PC-3 (cell line): Measurements from ENCODE around the gene CTCFL. TPM values are rescaled to one million over a fixed set of nuclear protein-coding genes. Genes with fewer than 3 reads are reported as not detected.

ENCODE experiments used
- ATAC-seq: fragments of 200-7000 bp; cut with Tn5 transposase; 2 replicates; pipeline ENCODE4 v1.9.1; 2020; ENCODE audit warnings: mild to moderate bottlenecking, moderate library complexity
- BruUV-seq: library from RNA; stranded (reverse); fragments of 400-500 nt; replicated peaks from 2 replicates; lab custom pipeline; 2021; lab: Mats Ljungman, UMichigan
- CTCF ChIA-PET: fragments of 300-600 bp; sonication (Branson Sonifier 250); formaldehyde crosslinking; loops from one replicate; lab custom pipeline; 2022; ENCODE audit warnings: antibody characterized with exemption; lab: Charles Lee
- POLR2A ChIA-PET: fragments of 300-600 bp; sonication (Branson Sonifier 250); formaldehyde crosslinking; loops from one replicate; lab custom pipeline; 2022; ENCODE audit warnings: antibody characterized with exemption; ENCODE audit not compliant: unreplicated experiment; lab: Charles Lee
- DNase-seq: peaks from one replicate; pipeline ENCODE4 v3.0.0-alpha.2; 2015
- H2AFZ ChIP-seq: fragments of 300-600 bp; sonication (generic); 2 replicates; pipeline ENCODE4 v1.6.0; 2016; ENCODE audit warnings: antibody characterized with exemption, low read length
- H3F3A ChIP-seq: fragments of 300-600 bp; sonication (generic); one replicate; pipeline ENCODE4 v1.6.0; 2017; ENCODE audit warnings: antibody characterized with exemption, low read length, control low read depth, mild to moderate bottlenecking; ENCODE audit not compliant: unreplicated experiment
- H3K27ac ChIP-seq: fragments of 300-600 bp; sonication (generic); 2 replicates; pipeline ENCODE4 v1.5.1; 2016; ENCODE audit warnings: mild to moderate bottlenecking, low read length
- H3K27me3 ChIP-seq: fragments of 300-600 bp; sonication (generic); 2 replicates; pipeline ENCODE4 v1.6.1; 2016; ENCODE audit warnings: low read length, mixed read lengths
- H3K36me3 ChIP-seq: fragments of 300-600 bp; sonication (generic); 2 replicates; pipeline ENCODE4 v1.6.1; 2016; ENCODE audit warnings: low read depth, mixed run types, low read length, mixed read lengths
- H3K4me1 ChIP-seq: fragments of 300-600 bp; sonication (generic); 2 replicates; pipeline ENCODE4 v1.5.1; 2016; ENCODE audit warnings: low read length; ENCODE audit not compliant: insufficient read depth
- H3K4me2 ChIP-seq: fragments of 300-600 bp; sonication (generic); 2 replicates; pipeline ENCODE4 v1.6.0; 2016; ENCODE audit warnings: low read length
- H3K4me3 ChIP-seq: fragments of 300-600 bp; sonication (generic); 2 replicates; pipeline ENCODE4 v1.5.1; 2016; ENCODE audit warnings: mild to moderate bottlenecking, low read length, mixed read lengths
- H3K79me2 ChIP-seq: fragments of 300-600 bp; sonication (generic); 2 replicates; pipeline ENCODE4 v1.6.1; 2017; ENCODE audit warnings: low read length, mixed read lengths
- H3K9ac ChIP-seq: fragments of 300-600 bp; sonication (generic); 2 replicates; pipeline ENCODE4 v1.6.0; 2016; ENCODE audit warnings: mild to moderate bottlenecking, low read length
- H3K9me2 ChIP-seq: fragments of 300-600 bp; sonication (generic); replicated peaks from 2 replicates; pipeline ENCODE4 v1.6.1; 2016; ENCODE audit warnings: mixed run types, low read length, mixed read lengths
- H3K9me3 ChIP-seq: fragments of 300-600 bp; sonication (generic); 2 replicates; pipeline ENCODE4 v1.6.1; 2016; ENCODE audit warnings: low read length, mixed read lengths
- H4K20me1 ChIP-seq: fragments of 300-600 bp; sonication (generic); 2 replicates; pipeline ENCODE4 v1.6.1; 2016; ENCODE audit warnings: low read length, mixed read lengths
- EZH2 ChIP-seq: fragments of 300-600 bp; sonication (generic); IDR thresholded peaks from one replicate; pipeline ENCODE4 v1.6.1; 2017; ENCODE audit warnings: antibody characterized with exemption, mild to moderate bottlenecking, low read length; ENCODE audit not compliant: unreplicated experiment
- EZH2phosphoT487 ChIP-seq: fragments of 300-600 bp; sonication (generic); IDR thresholded peaks from 2 replicates; pipeline ENCODE4 v1.6.1; 2018; ENCODE audit warnings: mild to moderate bottlenecking, antibody characterized with exemption, low read length, borderline replicate concordance
- intact Hi-C: fragments of 100-400 bp; cut with micrococcal nuclease; formaldehyde crosslinking; loops from 2 replicates; pipeline ENCODE4 v1.9.0; 2023
- total RNA-seq: library from RNA; depleted of rRNA; stranded (reverse); fragments of >200 nt; gene quantifications from 2 replicates; pipeline ENCODE4 v1.2.3, GENCODE V29; 2014
- TF ChIP-seq, protein P1 (sequence below): fragments of 300-600 bp; sonication (generic); conservative IDR thresholded peaks from 2 replicates; pipeline ENCODE4 v1.5.1; 2017; ENCODE audit warnings: antibody characterized with exemption, low read depth, mild to moderate bottlenecking, low read length

The CTCFL gene
- total RNA-seq, 1 experiment from 2014 or later: not detected

DNA sequence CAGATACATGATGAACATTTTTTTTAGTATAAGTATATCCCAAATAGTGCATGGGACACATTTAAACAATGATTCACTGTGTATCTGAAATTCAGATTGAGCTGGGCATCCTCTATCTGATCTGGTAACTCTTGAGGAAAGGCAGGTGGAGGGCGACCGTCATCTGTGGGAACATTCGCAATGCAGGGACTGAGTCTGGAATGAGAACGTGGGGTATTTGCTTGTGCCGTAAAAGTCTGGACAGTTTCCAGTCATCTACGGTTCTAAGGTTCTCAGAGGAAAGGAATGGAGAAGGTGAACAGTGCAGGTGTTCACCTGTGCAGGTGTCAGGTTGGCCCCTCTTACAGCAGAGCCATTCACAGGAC, 22.6 kb downstream of the CTCFL start:
- no peaks in the 10 kb centered on the region for H3K27me3 ChIP-seq
- no TSS peak for BruUV-seq
- H4K20me1 ChIP-seq: no peaks in the 10 kb centered on the region
- peaks cover 6% of the 10 kb centered on the region for H3K4me1 ChIP-seq
- H2AFZ ChIP-seq: no peak overlapping the region
- no peak for ATAC-seq
- TF ChIP-seq EZH2phosphoT487 (no peak), EZH2 (no peak)
- no peak for DNase-seq
- no peak overlapping the region for H3K9ac ChIP-seq
- ChIA-PET POLR2A (no interaction called here), CTCF (no interaction called here)
- H3F3A ChIP-seq: no peaks in the 10 kb centered on the region
- H3K36me3 ChIP-seq: no peaks in the 10 kb centered on the region
- intact Hi-C loops: no loop called here
- H3K4me3 ChIP-seq: no peak overlapping the region
- H3K79me2 ChIP-seq: no peaks in the 10 kb centered on the region
- no peaks in the 10 kb centered on the region for H3K9me3 ChIP-seq
- no peak overlapping the region for H3K4me2 ChIP-seq
- H3K27ac ChIP-seq: no peak overlapping the region
- H3K9me2 ChIP-seq: no peaks in the 10 kb centered on the region

DNA sequence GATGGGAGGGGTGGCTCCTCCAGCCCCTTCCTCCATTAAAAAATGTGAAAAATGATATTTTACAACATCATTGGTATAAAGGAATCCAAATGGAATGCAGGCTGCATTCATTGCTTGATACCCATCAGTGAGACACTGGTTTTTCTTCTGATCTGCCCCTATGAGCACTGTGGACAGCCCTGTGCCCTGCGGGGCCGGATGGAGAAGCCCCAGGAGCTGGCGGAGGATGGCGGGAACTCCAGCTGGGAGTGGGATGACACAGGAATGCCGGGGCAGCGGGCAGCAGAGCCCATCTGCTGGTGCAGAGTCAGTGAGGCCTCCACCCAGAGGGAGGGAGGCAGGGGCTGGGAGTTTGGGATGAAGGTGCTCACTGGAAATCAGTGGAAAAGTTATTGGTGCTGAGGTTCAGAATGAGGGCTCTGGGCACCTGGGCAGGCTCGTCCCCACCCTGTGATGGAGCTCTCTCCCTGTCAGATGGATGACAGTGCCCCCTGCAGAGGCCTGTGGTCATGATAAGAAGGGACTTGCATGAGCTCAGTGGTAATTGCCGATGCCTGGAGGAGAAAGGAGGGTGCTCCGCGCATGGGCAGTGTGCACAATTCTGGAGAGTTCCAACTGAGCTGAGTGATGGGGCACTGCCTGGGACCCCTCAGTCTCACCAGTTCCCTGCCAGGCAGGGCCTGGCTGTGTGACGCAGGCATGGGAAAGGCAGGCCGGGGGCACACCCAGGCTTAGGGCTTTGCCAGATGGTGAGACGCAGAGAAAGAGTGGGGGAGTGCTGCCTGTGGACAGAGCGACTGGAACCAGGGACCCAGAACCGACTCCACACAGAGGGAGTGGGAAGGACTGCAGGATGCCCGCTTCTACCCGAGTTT, 23.2 kb downstream of the CTCFL start:
- ChIA-PET POLR2A (no interaction called here), CTCF (no interaction called here)
- Histone ChIP-seq H3F3A (no peaks in the 10 kb centered on the region), H3K4me3 (no peak overlapping the region), H3K4me1 (peaks cover 6% of the 10 kb centered on the region), H3K4me2 (no peak overlapping the region), H3K36me3 (no peaks in the 10 kb centered on the region), H3K9me3 (no peaks in the 10 kb centered on the region), H2AFZ (no peak overlapping the region), H3K79me2 (no peaks in the 10 kb centered on the region), H3K9me2 (no peaks in the 10 kb centered on the region), H3K27me3 (no peaks in the 10 kb centered on the region), H4K20me1 (no peaks in the 10 kb centered on the region), H3K27ac (no peak overlapping the region), H3K9ac (no peak overlapping the region)
- TF ChIP-seq, protein P1, sequence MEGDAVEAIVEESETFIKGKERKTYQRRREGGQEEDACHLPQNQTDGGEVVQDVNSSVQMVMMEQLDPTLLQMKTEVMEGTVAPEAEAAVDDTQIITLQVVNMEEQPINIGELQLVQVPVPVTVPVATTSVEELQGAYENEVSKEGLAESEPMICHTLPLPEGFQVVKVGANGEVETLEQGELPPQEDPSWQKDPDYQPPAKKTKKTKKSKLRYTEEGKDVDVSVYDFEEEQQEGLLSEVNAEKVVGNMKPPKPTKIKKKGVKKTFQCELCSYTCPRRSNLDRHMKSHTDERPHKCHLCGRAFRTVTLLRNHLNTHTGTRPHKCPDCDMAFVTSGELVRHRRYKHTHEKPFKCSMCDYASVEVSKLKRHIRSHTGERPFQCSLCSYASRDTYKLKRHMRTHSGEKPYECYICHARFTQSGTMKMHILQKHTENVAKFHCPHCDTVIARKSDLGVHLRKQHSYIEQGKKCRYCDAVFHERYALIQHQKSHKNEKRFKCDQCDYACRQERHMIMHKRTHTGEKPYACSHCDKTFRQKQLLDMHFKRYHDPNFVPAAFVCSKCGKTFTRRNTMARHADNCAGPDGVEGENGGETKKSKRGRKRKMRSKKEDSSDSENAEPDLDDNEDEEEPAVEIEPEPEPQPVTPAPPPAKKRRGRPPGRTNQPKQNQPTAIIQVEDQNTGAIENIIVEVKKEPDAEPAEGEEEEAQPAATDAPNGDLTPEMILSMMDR: peak; percentile 24; the same call in 1 of the 2 replicates
- TF ChIP-seq EZH2phosphoT487: no peak
- no TSS peak for BruUV-seq
- DNase-seq: no peak
- ATAC-seq: no peak
- intact Hi-C loops: no loop called here

DNA sequence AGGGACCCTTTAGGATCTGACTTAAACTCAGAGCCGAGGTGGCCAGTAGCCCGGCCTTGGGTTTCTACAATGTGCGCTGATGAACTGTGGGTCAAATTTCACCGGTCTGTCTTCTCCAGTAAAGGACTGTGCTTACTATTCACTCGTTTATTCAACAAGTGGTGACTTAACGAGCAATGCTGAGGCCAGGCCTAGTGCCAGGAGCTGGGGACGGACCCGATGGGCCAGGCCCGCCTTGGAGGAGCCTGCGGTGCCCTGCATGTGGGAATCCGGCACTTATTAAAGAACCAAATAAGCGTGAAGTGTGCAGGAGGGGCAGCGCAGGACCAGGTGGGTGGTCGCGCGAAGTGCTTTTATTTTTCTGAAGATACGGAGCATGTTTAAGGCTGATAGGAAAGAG, 24.0 kb downstream of the CTCFL start:
- H3K27me3 ChIP-seq: no peaks in the 10 kb centered on the region

More for the DNA sequence above, 24.0 kb downstream of the CTCFL start:
- H3K79me2 ChIP-seq: no peaks in the 10 kb centered on the region
- no peaks in the 10 kb centered on the region for H3K9me3 ChIP-seq
- no peaks in the 10 kb centered on the region for H3K36me3 ChIP-seq
- H3K4me1 ChIP-seq: peaks cover 6% of the 10 kb centered on the region
- TF ChIP-seq EZH2phosphoT487 (no peak), EZH2 (no peak)
- TF ChIP-seq, protein P1: no peak
- H4K20me1 ChIP-seq: no peaks in the 10 kb centered on the region
- intact Hi-C loops: no loop called here
- no peak overlapping the region for H2AFZ ChIP-seq
- H3K4me3 ChIP-seq: no peak overlapping the region
- DNase-seq: no peak
- H3K27ac ChIP-seq: no peak overlapping the region
- H3K4me2 ChIP-seq: no peak overlapping the region
- H3K9me2 ChIP-seq: no peaks in the 10 kb centered on the region
- H3K9ac ChIP-seq: no peak overlapping the region
- ATAC-seq: no peak
- no TSS peak for BruUV-seq
- ChIA-PET CTCF (no interaction called here), POLR2A (no interaction called here)
- H3F3A ChIP-seq: no peaks in the 10 kb centered on the region
